Activated naive CD8-positive, alpha-beta T cell treated with anti-CD3 and anti-CD28 coated beads, Interleukin-2, amount 50 U/mL, for 16 hours (primary cell): ENCODE results near the gene PHF2.

Source experiments
- DNase-seq: peaks from one replicate; pipeline ENCODE4 v3.0.0-alpha.2; 2020; ENCODE audit warnings: low read depth, low spot score

PHF2 gene

DNA sequence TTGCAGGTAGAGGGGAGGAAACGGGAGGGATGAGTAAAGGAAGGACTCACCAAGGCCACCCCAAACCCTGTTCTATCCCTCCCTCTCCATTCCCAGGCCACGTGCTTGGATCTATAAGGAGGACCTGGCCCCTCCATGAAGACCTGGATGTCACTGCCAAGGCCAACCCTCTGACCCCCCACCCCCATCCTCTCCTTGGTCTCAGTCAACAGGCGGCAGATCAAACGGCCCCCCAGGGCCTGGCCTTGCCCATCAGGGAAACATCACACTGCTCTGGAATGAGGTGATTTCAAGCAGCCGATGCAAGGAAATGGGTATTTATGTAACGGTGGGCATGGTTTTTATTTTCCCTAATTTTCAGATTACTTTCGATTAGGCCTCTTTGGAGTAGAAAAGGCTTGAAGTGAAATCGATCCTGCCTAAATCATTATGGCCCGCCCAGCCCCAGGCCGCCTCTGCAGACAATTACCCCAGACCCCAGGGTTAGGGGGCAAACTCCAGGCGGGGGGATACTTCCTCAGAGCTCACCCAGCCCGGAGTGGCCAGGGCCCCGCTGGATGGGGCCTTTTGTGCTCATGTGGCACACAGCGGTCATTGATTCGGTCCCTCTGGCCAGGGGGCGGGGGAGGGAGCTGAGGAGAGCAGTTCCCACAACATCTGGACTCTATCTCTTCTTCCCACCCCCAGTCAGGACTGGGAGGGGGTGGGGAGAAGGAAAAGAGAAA is 125.3 kb downstream of the PHF2 start:
- DNase-seq = no peak

- no peak for DNase-seq
Measured at GRCh38 chr9:93702261-93702660, 125.9 kb downstream of the PHF2 start.

DNA sequence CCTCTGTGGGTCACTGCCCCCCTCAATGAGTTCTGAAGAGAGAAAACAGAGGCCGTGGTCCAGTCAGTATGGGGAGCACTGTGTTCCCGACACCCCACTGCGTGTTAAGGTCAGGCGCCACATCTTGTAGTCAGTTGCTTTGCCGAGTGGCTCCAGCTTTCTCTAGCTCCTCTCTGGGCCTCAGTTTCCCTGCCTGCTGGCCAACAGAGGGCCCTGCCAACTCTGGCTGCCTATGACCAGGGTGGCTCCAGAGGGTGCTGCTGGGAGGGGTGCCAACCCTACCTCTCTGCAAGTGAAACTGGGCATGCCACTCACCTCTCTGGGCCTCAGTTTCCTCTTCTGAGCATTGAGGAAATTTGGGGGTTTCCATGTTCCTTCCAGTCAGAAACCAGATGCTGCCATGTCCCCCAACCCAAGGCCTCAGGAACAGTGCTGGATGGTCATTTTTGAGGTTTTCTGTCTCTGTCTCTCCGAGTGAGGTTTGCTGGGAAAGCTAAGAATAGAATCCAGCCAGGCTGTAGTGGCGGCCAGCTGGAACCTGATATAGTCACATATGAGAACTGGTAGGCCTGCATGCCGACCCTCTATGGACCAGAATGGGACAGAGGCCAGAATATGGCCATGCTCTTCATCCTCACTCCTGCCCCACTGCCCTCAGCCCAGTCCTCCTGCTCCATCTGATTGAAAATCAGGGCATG is 132.1 kb downstream of the PHF2 start:
- DNase-seq = no peak

GRCh38 chr9:93708987-93709302 is 132.6 kb downstream of the PHF2 start:
- DNase-seq = no peak

DNA sequence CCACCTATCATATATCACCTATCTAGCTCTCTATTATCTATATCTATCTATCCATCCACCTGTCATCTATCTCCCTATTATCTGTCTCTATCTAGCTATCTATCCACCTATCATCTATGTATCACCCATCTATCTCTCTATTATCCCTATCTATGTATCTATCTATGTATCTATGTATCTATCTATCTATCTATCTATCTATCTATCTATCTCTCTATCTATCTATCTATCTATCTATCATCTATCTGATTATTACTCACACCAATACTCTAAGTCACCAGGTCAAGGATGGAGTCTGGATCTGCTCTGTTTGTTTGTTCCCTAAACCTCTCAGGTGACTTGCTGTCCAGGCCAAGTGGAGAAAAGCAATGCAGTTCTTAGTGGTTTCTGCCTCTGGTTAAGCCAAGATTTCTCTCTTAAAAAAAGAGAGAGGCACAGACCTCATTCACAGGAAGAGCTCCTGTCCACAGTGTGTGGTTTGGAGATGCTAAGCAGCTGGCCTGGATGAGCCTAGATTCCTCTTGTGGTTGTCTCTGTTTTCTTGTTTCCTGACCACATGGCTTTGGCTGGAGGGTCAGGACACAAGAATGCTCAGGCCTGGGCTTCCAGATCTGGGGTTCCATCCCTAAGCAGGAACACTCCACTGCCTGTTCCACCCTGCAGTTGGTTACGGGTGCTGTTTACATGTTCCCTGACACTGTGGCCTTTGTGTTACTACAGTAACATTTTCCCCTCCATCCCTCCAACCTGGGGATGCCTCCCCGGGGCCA is 133.4 kb downstream of the PHF2 start:
- no peak for DNase-seq

GRCh38 chr9:93710370-93710723 is 134.0 kb downstream of the PHF2 start:
- no peak for DNase-seq

- DNase-seq = no peak
Measured at GRCh38 chr9:93711002-93711401, 134.6 kb downstream of the PHF2 start.

GRCh38 chr9:93712896-93713295 is 136.5 kb downstream of the PHF2 start:
- no peak for DNase-seq

DNA sequence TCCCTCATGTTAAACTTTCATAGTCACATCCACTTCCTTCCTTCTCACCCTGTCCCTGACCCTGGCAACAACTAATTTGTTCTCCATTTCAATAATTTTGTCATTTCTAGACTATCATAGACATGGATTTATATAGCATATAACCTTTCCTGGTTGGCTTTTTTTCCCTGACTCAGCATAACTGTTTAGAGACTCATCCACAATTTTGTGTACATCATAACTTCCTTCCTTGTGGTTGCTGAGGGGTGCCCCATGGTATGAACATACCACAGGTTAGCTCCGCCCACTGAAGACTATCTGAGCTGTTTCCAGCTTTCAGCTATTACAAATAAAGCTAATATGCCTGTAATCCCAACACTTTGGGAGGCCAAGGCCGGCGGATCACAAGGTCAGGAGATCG is 137.3 kb downstream of the PHF2 start:
- DNase-seq = no peak

DNA sequence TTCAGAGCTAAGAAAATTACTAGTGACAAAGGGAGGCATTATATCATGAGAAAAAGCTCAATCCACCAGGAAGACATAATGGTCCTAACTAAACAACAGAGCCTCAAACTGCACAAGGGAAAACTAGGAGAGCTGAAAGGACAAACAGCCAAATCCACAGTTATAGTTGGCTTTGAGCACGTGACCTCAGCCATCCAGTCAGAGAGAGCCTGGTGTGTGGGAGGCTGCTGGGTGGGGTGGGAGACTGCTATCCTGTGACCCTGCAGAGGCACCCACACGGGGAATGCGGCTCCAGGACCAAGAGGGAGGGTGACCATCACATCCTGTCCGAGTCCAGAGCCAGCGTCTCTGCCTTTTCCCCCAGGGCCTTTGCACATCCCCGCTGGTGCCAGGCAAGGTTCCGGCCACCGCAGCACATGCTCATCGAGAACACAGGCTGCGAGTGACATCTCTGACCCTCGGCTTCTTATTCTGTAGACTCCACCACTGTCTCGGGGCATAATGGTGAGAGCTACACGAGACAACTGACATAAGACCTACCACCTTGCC is 145.1 kb downstream of the PHF2 start:
- no peak for DNase-seq

DNA sequence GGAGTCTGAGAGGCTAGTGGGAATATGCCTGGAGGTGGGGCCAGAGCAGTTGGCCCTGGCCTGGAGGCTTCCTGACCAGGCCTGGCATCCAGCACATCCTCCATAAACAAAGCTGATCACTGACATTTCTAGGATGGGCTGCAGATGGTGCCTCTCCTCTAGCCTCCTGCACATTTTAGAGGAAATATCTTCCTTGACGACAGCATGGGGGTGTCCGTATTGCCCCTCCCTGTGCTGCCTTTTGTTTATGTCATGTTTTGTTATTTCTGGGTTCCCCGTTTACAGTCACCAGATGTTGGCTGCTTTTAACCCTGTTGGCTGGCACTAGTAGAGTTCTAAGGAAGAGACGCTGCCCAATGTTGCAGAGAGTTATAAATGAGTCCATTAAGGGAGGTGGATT is 148.5 kb downstream of the PHF2 start:
- no peak for DNase-seq

GRCh38 chr9:93725382-93725781 is 149.0 kb downstream of the PHF2 start:
- DNase-seq = no peak

DNA sequence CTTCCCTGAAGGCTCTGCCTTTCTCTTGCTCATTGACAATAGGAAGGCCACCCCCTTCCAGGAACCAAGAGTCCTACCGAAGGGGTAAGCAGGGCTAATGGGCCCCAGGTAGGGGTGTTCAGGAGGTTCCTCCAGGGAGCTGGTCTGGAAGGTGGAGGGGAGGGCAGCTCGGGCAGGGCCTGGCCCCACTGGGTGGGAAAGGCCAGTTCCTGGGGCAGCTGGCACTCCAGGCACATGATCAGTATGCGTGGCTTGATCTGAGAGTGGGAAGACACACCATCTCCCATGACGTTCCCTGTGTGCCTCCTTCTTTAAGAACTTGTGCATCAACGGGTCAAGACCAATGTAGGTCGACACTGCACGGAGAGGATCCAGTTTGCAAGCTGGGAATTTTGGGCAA is 149.8 kb downstream of the PHF2 start:
- DNase-seq = no peak
